HG03442 (cell line): ENCODE data around the gene ARVCF.

Experiments used
- ATAC-seq: cut with Tn5 transposase; IDR thresholded peaks from one replicate; pipeline ENCODE4 v1.9.1; 2021; ENCODE audit warnings: mild to moderate bottlenecking, moderate library complexity; ENCODE audit not compliant: unreplicated experiment

The ARVCF gene

DNA sequence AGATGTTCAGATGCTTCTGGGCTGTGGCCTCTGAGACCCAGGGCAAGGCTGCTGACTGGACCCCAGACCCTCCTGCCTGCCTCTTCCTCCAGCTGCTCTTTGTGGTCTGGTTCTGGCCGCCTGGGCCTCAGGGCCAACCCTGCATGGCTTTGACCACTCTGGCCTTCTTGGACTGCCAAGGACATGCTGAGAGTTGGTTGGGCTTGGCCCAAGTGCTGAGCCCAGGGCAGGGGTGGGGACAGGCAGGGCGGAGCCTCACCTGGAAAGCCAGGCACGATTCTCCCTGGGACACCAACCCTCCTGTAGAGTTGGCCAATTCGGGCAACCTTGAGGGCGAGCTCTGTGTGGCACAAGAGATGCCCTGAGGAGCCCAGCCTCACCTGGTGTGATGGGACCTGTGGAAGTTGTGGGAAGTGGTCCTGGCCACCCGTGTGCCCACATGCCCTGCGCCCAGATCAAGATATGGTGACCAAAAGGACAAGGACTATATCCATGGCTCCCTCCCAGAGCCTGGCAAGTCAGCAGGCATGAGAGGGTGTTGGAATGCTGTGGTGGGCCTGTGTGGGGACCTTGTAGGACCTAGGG is 15.9 kb upstream of the ARVCF start:
- no peak for ATAC-seq

GRCh38 chr22:20031732-20032406 is 15.2 kb upstream of the ARVCF start:
- no peak for ATAC-seq

DNA sequence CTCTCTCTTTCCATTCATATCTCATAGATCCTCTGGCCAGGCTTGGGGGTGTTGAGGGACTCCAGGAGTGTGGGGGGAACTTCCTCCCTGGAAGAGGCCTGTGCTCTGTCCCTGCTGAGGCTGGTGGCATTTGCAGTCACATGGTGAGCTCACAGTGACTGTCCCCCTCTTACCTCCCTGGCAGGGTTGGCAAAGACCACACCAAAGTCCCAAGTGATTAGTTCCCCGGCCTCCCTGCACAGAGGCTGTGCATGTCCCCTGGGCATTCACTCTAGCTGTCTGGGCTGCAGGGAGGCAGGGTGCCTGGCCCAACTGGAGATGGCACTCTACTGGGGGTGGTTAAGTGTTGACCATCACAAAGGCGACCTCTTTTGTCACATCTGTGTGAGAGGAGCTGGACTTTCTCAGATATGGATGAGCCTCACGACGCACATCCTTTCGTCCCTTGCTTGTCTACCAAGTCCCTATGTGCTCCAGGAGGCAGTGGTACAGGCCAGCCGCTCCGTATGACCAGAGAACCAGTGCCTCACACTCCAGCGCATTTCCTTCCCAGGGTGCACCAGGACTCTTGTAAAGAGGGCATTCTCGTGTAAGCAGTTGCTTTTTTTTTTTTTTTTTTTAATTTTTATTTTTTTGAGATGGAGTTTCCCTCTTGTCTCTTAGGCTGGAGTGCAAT is 13.1 kb upstream of the ARVCF start:
- no peak for ATAC-seq

DNA sequence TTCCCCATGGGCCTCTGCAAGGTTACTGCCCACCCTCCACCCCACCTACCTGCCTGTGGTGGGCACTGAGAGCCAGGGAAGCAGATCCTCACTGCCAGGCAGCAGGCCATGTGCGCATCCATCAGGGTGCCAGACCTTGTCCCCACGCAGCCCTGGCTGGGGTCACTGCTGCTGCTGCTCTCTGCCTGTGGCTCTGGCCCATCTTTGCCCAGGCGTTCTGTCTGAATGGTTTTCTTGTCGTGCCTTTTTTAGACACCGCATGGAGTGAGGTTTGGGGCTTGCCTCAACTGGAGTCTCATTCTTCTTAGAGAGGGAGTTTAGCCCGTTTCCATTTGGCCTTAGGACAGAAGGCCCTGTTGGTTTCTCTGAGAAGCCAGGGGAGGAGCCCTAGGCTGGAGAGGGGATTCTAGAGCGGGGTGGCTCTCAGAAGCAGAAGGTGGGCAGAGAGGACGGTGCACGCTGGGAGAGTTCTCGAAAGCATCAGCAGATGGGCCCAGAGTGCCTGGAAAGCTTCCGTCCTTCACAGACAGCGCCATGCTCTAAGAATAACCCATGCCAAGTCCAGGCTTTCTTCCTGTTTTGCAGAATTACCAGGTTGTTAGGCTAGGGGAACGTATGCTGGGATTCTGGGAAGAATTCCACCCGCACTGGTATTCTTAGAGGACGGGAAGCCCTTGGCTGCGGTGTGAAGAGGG is 12.4 kb upstream of the ARVCF start:
- ATAC-seq = no peak

- no peak for ATAC-seq
Observed at GRCh38 chr22:20027966-20028854, 11.6 kb upstream of the ARVCF start.

DNA sequence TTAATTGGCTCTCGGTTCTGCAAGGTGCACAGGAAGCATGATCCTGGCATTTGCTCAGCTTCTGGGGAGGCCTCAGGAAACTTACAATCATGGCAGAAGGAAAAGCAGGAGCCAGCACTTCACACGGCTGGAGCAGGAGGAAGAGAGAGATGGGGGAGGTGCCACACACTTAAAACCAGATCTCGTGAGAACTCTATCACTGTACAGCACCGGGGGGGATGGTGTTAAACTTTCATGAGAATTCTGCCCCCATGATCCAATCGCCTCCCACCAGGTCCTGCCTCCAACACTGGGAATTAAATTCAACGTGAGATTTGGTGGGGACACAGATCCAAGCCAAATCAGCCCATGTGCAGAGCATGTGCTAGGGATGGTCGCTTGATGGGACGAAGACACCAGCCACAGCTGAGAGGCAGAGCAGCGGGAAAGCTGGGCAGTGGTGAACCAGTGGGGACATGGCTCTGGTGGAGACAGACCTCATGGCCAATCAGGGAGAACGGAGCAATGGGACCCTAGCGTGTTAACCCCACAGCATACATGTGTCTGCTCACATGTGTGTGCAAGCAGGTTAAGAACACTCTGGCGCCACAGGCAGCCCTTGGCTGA is 10.5 kb upstream of the ARVCF start:
- ATAC-seq = no peak

DNA sequence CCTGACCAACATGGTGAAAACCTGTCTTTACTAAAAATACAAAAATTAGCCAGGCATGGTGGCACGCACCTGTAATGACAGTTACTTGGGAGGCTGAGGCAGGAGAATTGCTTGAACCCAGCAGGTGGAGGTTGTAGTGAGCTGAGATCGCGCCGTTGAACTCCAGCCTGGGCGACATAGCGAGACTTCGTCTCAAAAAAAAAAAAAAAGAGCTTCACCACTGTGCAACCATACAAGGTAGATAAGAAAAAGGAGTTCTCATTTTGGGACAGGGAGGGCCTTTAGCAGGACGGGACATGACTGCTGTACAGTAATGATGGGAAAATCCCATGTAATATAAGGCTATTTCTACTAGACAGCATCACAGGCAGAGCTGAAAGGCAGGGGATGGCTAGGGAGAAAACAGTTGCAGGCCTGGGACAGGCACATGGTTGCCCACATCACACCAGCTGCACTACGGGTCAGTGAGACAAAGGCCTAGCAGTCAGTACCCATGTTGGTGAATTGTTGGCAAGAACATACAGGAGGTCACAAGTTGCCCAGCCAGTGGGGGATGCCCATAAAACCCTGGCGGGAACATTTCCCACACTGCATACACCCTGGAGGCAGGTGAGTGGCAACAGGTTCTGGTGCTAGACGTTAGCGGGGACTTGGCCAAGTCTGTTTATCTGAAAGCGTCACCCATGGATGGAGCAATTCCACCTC is 9.7 kb upstream of the ARVCF start:
- ATAC-seq = no peak

- ATAC-seq = no peak
Observed at GRCh38 chr22:20025401-20026203, 9.0 kb upstream of the ARVCF start.

DNA sequence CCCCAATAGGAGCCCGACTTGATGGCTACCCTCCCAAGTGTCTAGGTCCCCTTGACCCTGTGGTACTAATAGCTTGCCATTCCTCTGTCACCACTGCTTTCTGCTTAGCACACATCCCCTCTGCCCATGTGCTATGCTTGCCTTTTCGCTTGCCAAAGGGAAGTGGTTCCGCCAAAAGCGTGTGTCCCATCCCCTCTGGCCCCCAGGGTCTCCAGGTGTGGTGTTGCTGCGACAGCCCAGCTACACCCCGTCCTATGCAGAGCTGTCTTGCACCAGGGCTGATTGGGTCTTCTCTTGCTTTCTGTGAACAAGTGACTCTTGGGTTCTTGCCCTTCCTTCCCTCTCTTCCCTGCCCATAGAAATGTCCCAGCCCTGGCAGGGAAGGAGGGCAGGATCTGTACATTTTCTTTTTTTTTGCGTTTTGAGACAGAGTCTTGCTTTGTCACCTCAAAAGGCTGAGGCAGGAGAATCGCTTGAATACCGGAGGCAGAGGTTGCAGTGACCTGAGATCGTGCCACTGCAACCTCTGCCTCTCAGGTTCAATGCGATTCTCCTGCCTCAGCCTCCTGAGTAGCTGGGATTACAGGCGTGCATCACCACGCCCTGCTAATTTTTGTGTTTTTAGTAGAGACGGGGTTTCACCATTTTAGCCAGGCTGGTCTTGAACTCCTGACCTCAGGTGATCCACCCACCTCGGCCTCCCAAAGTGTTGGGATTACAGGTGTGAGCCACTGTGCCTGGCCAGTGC is 8.2 kb upstream of the ARVCF start:
- no peak for ATAC-seq

GRCh38 chr22:20024225-20024624 is 7.6 kb upstream of the ARVCF start:
- no peak for ATAC-seq

DNA sequence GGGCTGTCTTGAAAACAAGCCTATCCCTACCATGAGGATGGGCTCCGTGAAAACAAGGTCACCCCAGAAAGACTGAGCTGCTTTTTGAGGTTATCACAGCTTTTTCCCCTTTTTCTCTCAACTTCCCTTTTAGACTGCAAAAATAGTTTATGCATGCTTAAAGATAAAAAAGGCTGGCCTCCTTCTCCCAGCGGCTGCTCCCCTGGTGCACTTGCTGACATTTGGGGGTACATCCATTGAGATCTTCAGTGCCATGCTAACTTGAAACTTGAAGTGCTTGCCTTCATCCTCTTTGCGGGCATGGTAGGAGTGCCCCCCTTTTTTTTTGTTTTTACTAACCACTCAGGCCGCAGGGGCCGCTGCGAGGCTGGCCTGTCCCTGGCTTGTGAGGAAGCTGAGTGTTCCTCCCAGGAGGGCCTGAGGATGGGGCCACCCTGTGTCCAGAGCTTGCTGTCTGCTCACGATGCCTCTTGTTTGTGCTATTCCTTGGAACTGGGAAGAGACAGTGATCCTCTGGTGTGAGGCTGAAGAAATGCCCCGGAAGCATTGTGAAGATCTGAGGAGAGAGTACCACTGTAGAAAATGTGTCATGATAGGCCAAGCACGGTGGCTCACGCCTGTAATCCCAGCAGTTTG is 6.5 kb upstream of the ARVCF start:
- no peak for ATAC-seq

DNA sequence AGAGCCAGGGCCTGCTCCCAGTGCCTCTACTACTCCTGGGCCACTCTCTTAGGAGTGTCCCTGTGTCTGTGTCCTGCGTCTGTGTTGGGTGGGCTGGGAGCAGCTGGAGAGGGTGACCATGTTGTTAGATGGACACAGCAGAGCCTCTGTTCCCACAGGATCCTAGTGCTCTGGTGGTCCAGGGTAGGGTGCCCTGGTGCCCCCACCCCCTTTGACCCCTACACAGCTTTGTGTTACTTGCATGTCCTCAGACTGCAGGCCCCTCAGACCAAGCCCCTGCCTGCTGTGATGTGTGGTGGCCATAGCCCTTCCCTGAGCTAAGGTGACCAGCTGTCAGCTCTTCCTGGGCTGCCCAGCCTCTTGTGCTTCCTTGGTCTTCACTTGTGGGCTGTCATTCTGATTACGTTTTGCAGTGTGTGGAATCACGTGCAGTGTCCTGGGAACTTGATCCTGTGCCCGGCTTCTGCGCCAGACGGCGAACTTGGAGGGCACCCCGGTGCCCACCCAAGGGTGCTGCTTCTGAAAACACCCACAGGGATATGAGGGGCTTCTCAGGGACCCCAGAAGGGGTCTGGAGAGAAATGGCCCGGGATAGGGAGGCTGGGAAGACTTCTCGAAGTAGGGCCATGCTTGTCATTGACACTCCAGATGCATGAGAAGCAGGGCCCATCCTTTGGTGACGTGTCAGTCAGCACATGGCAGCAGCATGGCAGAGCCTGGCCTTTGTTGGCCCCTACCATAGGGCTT is 5.8 kb upstream of the ARVCF start:
- no peak for ATAC-seq

GRCh38 chr22:20021196-20022181 is 4.9 kb upstream of the ARVCF start:
- ATAC-seq = no peak

GRCh38 chr22:20020533-20021195 is 4.0 kb upstream of the ARVCF start, which contains the start of gene TANGO2:
TSS of gene TANGO2 (plus strand) at chr22:20021110. CDS start at chr22:20036799, 15,689 bp downstream.
- peak; percentile 71 for ATAC-seq
